ENCODE measurements around the gene ATXN2L.
A peak's percentile ranks its signal among the peaks of the same experiment; 100 is the strongest.
"Not testable (repeated sequence)": the region's sequence is repeated elsewhere in the genome, so short reads cannot be mapped to it uniquely, and the experiment has no call there.

ATXN2L gene

GRCh38 chr16:28880955-28881354, 58.2 kb downstream of the ATXN2L start:
- H3K9me3 ChIP-seq (ENCODE audit: control insufficient read depth, insufficient read depth, low read length) = no peaks in the 10 kb centered on the region
- H3K4me1 ChIP-seq (ENCODE audit: control insufficient read depth, insufficient read depth, low read length) = peaks cover 23% of the 10 kb centered on the region
- H3K27ac ChIP-seq (ENCODE audit: low read depth, low read length) = no peak overlapping the region
- H3K36me3 ChIP-seq (ENCODE audit: control insufficient read depth, insufficient read depth, low read length) = no peaks in the 10 kb centered on the region
- peaks cover 7% of the 10 kb centered on the region for H3K27me3 ChIP-seq (ENCODE audit: control insufficient read depth, insufficient read depth, low read length)
- H3K4me3 ChIP-seq (ENCODE audit: low read depth, low read length) = peak overlapping the region; percentile 93; the same call in 1 of the 2 replicates
- H3K9ac ChIP-seq (ENCODE audit: low read depth, low read length) = no peak overlapping the region

- H3K27ac ChIP-seq (ENCODE audit: low read depth, low read length); H3K9me3 ChIP-seq (ENCODE audit: control insufficient read depth, insufficient read depth, low read length); H3K27me3 ChIP-seq (ENCODE audit: control insufficient read depth, insufficient read depth, low read length); H3K36me3 ChIP-seq (ENCODE audit: control insufficient read depth, insufficient read depth, low read length); H3K9ac ChIP-seq (ENCODE audit: low read depth, low read length); H3K4me3 ChIP-seq (ENCODE audit: low read depth, low read length): not testable (repeated sequence)
- H3K4me1 ChIP-seq (ENCODE audit: control insufficient read depth, insufficient read depth, low read length) = peaks cover 23% of the 10 kb centered on the region
Observed at GRCh38 chr16:28881565-28881964, 58.8 kb downstream of the ATXN2L start.

GRCh38 chr16:28882551-28883160, 59.9 kb downstream of the ATXN2L start:
- Histone ChIP-seq H3K4me1 (ENCODE audit: control insufficient read depth, insufficient read depth, low read length) (peaks cover 17% of the 10 kb centered on the region), H3K36me3 (ENCODE audit: control insufficient read depth, insufficient read depth, low read length) (no peaks in the 10 kb centered on the region), H3K9me3 (ENCODE audit: control insufficient read depth, insufficient read depth, low read length) (no peaks in the 10 kb centered on the region), H3K27ac (ENCODE audit: low read depth, low read length) (no peak overlapping the region), H3K4me3 (ENCODE audit: low read depth, low read length) (no peak overlapping the region), H3K9ac (ENCODE audit: low read depth, low read length) (peak overlapping the region; percentile 31; the same call in 1 of the 2 replicates), H3K27me3 (ENCODE audit: control insufficient read depth, insufficient read depth, low read length) (peaks cover 7% of the 10 kb centered on the region)

DNA sequence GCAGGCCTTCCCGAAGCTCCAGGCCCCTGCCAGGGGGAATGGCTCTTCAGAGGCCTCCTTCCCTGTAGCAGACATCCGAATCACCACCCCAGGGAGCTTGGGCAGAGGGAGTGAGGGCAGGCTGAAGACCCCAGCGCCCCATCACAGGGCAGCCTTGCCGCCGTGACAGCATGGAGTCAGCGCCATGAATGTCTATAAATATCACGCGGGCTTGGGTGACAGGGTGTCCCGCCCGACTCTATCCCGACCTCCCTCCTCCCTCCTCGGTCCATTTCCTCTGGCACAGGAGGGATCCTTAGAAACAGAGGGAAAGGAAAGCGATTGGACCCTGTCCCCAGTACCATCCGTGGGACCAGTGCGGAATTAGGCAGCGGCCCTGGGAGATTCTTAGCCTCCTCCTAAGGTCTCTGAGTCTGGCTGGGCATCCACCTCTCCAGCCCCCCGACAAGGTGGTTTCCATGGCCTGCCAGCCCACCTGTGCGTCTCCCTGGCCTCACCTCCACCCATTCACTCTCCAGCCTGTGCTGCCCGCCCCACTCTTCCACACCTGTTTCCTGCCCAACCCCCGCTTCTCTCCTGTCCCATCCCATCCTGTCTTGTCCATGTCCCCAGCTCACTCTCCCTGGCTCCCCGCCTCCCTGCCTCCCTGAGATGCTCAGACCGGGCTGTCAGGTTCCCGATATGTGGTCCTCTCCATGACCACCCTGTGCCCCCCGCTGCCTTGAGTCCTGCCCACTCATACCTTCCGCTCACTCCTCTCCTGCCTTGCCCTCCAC, 60.6 kb downstream of the ATXN2L start:
- H3K27ac ChIP-seq (ENCODE audit: low read depth, low read length) = no peak overlapping the region
- peaks cover 7% of the 10 kb centered on the region for H3K27me3 ChIP-seq (ENCODE audit: control insufficient read depth, insufficient read depth, low read length)
- H3K9ac ChIP-seq (ENCODE audit: low read depth, low read length) = 0 out of 2 replicates have a peak overlapping the region, but pooled peaks have one; percentile 31
- peaks cover 17% of the 10 kb centered on the region for H3K4me1 ChIP-seq (ENCODE audit: control insufficient read depth, insufficient read depth, low read length)
- no peaks in the 10 kb centered on the region for H3K9me3 ChIP-seq (ENCODE audit: control insufficient read depth, insufficient read depth, low read length)
- H3K36me3 ChIP-seq (ENCODE audit: control insufficient read depth, insufficient read depth, low read length) = no peaks in the 10 kb centered on the region
- H3K4me3 ChIP-seq (ENCODE audit: low read depth, low read length) = no peak overlapping the region

GRCh38 chr16:28884045-28884444, 61.2 kb downstream of the ATXN2L start:
- Histone ChIP-seq H3K36me3 (ENCODE audit: control insufficient read depth, insufficient read depth, low read length) (no peaks in the 10 kb centered on the region), H3K27me3 (ENCODE audit: control insufficient read depth, insufficient read depth, low read length) (peaks cover 7% of the 10 kb centered on the region), H3K9me3 (ENCODE audit: control insufficient read depth, insufficient read depth, low read length) (no peaks in the 10 kb centered on the region), H3K4me1 (ENCODE audit: control insufficient read depth, insufficient read depth, low read length) (peaks cover 17% of the 10 kb centered on the region), H3K27ac (ENCODE audit: low read depth, low read length) (no peak overlapping the region), H3K9ac (ENCODE audit: low read depth, low read length) (no peak overlapping the region), H3K4me3 (ENCODE audit: low read depth, low read length) (no peak overlapping the region)

Measured in HUES48 (cell line).